HG03558 (cell line): ENCODE results near the gene GLG1.
"Not testable (repeated sequence)": the region's sequence is repeated elsewhere in the genome, so short reads cannot be mapped to it uniquely, and the experiment has no call there.

Experiments
- ATAC-seq: cut with Tn5 transposase; IDR thresholded peaks from one replicate; pipeline ENCODE4 v1.9.1; 2021; ENCODE audit warnings: moderate number of reproducible peaks; ENCODE audit not compliant: unreplicated experiment; ENCODE audit errors: extremely low read depth

The GLG1 gene

DNA sequence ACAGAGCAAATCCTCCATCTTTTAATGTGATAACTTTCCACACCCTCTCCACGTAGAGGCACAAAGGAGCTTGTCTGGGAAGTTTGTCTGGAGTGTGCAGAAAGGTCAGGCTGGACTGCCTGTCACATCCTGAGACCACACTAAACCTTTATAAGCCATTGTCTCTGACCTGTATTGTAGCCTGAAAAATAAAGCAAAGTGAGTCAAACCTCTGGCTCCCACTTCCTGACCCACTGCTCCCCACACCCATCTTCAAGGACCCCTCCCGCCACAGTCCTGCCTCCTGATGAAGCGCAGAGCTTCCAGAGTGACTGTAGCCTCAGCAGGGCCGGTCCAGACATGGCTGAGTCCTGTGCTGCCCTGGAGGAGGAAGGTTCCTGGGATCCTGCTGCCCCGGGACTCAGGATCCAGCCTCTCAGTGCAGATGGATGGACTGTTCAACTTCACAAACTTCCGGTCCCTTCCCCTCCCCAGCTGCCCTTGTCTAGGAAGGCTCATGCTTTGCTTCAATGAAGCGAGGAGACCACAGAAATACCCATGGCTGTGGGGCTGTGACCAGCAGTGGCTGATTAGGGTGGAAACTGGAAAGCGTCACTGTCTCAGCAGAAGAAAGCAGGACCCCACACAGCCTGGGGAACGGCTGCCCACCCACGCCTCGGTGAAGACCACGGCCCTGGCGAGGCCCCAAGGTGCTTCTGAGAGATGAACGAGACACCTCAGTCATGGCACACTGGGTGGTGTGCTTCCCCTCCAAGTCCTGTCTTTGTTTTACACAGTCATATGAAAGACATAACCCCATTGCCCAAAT is 154.8 kb downstream of the GLG1 start:
- ATAC-seq = no peak

GRCh38 chr16:74450967-74451760 is 155.8 kb downstream of the GLG1 start:
- ATAC-seq = no peak

DNA sequence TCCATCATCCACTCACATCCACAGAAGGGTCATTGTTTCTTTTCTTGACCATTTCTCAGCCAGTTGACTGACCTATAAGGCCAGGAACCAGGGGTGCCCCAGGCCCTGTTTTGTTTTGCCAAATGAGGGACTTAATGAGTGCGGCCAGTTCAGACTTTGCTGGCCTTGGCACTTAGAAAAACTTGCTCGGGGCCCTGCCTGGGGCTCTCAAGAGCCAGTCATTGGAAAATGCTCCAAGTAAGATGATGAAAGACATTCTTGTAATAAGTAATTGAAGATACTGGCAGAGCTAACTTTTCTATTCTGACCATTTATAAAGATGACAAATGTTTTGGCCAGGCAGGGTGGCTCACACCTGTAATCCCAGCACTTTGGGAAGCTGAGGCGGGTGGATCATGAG is 156.7 kb downstream of the GLG1 start:
- ATAC-seq = no peak

DNA sequence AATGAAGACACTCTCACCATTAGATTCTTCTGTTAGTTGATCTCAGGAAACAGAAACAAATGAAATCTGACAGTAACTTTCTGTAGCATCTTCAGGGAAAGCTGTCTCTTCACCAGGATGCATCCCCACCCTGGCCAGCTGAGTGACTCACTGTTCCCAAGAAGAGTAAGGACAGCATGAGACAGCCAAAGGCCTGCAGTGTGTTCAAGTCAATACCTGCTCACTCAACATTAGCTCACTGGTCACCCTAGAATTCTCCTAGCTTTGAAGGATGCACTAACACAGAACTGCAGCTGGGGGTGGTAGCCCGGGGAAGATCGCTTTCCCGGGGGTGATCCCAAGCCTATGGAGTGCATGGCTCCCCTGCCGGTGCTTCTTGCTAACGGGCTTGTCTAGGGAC is 157.4 kb downstream of the GLG1 start:
- no peak for ATAC-seq

DNA sequence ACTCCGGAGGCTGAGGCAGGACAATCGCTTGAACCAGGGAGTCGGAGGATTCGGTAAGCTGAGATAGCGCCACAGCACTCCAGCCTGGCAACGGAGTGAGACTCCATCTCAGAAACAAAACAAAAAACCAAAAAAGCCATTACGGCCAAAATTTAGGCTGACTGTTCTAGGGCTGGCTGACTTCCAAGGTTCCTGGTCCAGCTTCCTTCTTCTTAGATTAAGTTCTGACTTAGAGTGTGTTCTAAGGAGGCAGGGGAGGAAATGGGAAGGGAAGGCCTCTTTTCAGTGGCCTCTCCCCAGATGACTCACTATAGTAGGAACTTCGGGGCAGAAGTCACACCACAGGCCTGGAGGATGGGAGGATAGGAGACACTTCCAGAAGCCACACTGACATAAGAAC is 157.9 kb downstream of the GLG1 start:
- ATAC-seq = no peak

DNA sequence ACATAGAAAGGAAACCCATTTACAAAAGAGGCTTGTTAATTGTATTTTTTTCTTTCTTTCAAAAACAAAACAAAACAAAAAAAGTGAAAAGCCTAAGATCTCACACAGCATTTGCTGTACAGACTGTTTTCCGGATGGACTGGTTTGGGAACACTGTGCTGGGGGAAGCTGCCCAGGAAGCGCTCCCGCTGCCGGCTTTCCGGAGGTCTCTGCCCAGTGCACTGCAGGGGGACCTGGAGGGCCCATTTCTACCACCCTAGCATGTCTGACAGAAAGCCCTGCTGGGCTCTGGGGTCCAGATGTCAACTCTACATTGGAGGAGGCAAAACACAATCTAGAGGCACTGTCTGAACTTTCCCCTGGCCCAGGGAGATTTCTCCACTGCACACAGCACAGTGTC is 159.3 kb downstream of the GLG1 start:
- no peak for ATAC-seq

GRCh38 chr16:74446866-74447265 is 160.0 kb downstream of the GLG1 start:
- ATAC-seq = no peak

DNA sequence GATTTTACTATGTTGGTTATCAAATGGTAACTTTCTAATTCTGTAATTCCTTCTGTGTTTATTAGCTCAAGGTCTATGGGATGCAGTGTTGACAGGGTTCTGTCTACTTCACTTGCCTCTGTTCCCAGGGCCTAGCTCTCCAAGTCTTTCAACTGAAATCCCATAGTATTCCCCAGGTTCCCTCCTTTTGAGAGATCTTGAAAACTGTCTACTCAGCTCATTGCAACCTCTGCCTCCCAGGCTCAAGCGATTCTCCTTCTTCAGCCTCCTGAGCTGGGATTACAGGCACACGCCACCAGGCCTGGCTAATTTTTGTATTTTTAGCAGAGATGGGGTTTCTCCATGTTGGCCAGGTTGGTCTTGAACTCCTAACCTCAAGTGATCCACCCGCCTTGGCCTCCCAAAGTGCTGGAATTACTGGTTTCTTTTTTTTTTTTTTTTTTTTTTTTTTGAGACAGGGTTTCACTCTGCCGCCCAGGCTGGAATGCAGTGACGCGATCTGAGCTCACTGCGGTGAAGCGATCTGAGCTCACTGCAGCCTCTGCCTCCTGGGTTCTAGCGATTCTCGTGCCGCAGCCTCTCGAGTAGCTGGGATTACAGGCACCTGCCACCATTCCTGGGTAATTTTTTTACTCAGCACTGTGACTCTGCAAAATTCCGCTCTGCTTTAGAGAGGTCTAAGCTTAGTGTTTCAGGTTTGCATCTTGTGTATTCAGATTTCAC is 163.1 kb downstream of the GLG1 start:
- ATAC-seq = not testable (repeated sequence)

DNA sequence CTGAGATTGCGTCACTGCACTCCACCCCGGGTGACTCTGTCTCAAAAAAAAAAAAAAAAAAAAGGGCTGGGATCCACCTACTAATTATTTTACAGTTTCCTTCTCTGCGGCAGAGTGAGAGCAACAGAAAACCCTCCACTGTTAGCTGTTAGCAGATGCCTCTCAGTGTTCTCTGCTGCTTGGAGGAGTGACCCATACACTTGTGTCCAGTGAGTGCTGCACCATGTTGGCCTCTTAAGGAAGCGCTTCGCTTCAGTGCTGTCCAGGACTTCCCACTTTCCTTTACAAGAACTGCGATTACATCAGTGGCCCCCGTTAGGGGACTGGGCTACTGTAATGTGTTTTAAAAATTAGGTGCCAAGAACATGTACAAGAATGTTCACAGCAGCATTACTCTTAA is 167.2 kb downstream of the GLG1 start:
- no peak for ATAC-seq

DNA sequence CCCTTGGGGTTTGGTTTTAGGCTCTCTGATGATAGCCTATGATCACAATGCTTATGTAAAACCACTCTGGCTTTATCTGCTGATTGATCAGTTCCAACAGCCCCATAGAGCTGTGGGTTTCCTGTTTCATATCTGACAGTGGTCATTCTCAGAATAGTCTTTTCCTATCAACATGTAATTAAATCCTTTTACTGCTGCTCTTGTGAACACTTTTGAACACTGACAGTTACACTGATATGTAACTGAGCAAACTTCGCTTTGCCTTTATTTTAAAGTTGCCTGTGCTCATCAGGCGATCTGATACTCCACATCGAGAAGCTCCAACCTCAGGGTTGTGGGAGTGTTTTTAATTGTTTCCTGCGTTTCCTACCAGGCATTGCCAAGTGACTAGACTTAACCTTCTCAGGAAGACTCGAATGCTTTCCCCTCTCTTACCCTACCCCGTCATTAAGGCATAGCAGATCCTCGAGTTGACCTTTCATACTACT is 168.4 kb downstream of the GLG1 start:
- no peak for ATAC-seq

DNA sequence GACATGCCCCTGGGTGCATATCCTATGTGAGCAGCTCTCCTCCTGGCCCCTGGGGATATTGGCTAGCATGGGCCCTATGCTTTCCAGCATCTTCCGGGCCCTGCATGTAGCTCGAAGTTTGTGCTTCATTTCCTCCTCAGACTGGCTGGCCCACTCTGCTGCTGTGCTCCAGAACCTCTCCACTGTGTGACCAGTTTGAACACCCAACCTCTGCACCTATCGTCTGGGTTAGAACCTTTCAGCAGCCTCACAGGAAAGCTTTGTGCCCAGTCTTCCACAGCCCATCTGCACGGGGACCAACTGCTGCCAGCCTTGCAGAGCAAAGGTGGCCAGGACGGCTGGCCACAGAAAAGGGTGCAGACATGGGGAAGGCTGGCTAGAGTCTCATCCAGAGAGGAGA is 175.4 kb downstream of the GLG1 start:
- ATAC-seq = no peak

GRCh38 chr16:74430036-74430712 is 176.7 kb downstream of the GLG1 start:
- ATAC-seq = not testable (repeated sequence)

DNA sequence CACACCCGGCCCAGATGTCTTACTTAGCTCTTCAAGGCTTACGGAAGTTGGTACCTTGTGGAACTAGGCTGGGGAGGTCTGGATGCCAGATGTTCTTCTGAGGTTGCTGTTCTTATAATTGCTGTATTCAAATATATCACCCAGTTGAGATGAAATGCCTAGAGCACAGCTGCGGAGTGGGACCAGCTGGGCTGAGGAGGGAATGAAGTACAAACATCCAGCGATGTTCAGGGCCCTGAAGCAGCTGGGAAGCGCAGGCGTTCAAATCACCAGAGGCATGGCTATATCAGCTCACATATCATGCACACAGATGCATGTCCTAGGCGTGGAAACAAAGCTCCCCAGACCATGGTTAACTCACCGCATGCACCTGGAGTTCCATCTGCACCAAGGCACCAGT is 178.4 kb downstream of the GLG1 start:
- not testable (repeated sequence) for ATAC-seq

DNA sequence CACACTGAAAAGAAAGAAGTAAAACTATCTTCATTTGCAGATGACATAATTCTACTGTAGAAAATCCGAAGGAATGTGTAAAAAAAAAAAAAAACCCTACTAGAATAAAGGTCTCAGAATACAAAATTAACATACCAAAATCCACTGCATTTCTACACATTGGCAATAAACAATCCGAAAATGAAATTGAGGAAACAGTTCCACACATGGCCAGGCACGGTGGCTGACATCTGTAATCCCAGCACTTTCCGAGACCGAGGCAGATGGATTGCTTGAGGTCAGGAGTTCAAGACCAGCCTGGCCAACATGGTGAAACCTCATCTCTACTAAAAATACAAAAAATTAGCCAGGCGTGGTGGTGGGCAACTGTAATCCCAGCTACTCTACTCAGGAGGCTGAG is 181.2 kb downstream of the GLG1 start:
- not testable (repeated sequence) for ATAC-seq

- not testable (repeated sequence) for ATAC-seq
Measured at GRCh38 chr16:74423721-74424120, 183.2 kb downstream of the GLG1 start.

- ATAC-seq = not testable (repeated sequence)
Measured at GRCh38 chr16:74422086-74422485, 184.8 kb downstream of the GLG1 start.

DNA sequence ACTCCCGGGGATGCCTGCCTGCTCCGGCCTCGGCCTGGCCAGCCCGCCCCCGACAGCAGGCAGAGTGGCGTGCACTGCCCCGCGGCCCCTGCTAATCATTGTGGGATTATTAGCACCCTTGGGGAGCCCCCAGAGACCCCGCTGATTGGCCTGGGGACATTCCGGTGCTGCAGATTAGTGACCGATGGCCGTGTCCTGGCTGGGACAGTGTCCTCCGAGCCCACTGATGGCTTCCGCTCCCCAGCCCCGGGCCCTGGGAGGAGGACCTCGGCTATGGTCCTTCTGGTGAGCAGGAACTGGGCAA is 185.5 kb downstream of the GLG1 start:
- ATAC-seq = not testable (repeated sequence)

DNA sequence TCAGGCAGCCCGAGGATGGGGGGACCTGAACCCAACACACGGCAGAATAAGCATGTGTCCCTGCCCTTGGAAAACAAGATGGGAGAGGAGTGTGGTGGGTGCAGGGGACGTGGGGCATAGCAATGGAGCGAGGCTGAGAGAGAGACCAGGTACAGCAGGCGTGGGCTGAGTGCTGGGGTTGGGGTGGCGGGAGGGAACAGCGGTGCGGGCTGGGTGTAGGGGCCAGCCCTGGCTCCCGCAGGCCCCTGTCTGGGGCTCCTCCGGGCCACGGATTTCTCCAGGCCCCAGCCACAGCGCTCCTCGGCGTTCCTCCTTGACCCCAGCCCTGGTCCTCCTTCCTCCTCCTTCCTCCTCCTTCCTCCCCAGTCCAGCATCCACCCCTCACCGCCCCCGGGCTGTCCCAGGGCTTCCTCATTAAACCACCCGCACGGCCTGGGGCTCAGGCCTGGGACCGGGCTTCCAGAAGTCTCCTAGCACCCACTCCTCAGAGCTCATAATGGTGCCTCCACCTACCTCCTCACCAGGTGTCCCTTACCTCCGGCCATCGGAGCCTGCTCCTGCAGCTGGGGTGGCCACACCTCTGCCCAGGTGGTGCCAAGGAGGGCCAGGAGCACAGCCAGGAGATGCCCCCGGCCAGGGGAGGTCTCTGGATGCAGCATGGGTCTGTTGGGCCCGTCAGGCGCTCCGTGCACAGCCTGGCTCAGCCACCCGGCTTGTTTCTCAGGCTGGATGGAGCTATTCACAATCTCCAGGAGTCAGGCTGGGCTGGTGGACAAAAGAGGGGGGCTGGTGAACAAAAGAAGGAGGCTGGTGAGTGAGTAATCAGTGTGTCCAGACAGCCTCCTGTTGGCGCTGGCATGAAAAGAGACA is 186.1 kb downstream of the GLG1 start, which contains the start of gene CLEC18B:
Gene CLEC18B, minus strand, starts transcription at position 867 of the 870 bp plus-strand sequence. Its CDS starts 208 bp downstream, at position 659.
- not testable (repeated sequence) for ATAC-seq

GRCh38 chr16:74419811-74420210 is 187.1 kb downstream of the GLG1 start:
- ATAC-seq = not testable (repeated sequence)
